Measurements from ENCODE around the gene MAST4.
A peak's percentile ranks its signal among the peaks of the same experiment; 100 is the strongest.

MAST4 gene

GRCh38 chr5:66976108-66976507 lies 379.9 kb downstream of the MAST4 start:
- H3K27ac ChIP-seq, result no peak overlapping the region
- no peak for DNase-seq (ENCODE audit: low read depth, low spot score)

GRCh38 chr5:66979738-66980137 lies 383.5 kb downstream of the MAST4 start:
- H3K27ac ChIP-seq, result no peak overlapping the region
- DNase-seq (ENCODE audit: low read depth, low spot score), result no peak

- no peak for DNase-seq (ENCODE audit: low read depth, low spot score)
- H3K27ac ChIP-seq, result no peak overlapping the region
Observed at GRCh38 chr5:66981266-66982055, 385.3 kb downstream of the MAST4 start.

GRCh38 chr5:66982056-66982387 lies 385.8 kb downstream of the MAST4 start:
- DNase-seq (ENCODE audit: low read depth, low spot score), result no peak
- H3K27ac ChIP-seq, result no peak overlapping the region

- no peak for DNase-seq (ENCODE audit: low read depth, low spot score)
- H3K27ac ChIP-seq, result no peak overlapping the region
Observed at GRCh38 chr5:66982470-66982869, 386.3 kb downstream of the MAST4 start.

- DNase-seq (ENCODE audit: low read depth, low spot score), result no peak
- H3K27ac ChIP-seq, result no peak overlapping the region
Observed at GRCh38 chr5:66985417-66985816, 389.2 kb downstream of the MAST4 start.

- no peak for DNase-seq (ENCODE audit: low read depth, low spot score)
Observed at GRCh38 chr5:66986009-66986408, 389.8 kb downstream of the MAST4 start.

GRCh38 chr5:66986534-66986933 lies 390.3 kb downstream of the MAST4 start:
- no peak overlapping the region for H3K27ac ChIP-seq
- DNase-seq (ENCODE audit: low read depth, low spot score), result no peak

More at GRCh38 chr5:66986009-66986408, 389.8 kb downstream of the MAST4 start:
- no peak overlapping the region for H3K27ac ChIP-seq

- no peak overlapping the region for H3K27ac ChIP-seq
- DNase-seq (ENCODE audit: low read depth, low spot score), result no peak
Observed at GRCh38 chr5:66987126-66987525, 390.9 kb downstream of the MAST4 start.

GRCh38 chr5:66987540-66987939 lies 391.3 kb downstream of the MAST4 start:
- DNase-seq (ENCODE audit: low read depth, low spot score), result no peak
- H3K27ac ChIP-seq, result no peak overlapping the region

- H3K27ac ChIP-seq, result peak overlapping the region; percentile 57
- no peak for DNase-seq (ENCODE audit: low read depth, low spot score)
Observed at GRCh38 chr5:66987949-66988838, 392.0 kb downstream of the MAST4 start.

- peak; percentile 57 for DNase-seq (ENCODE audit: low read depth, low spot score)
- peak overlapping the region; percentile 57 for H3K27ac ChIP-seq
Observed at GRCh38 chr5:66989286-66989685, 393.1 kb downstream of the MAST4 start.

GRCh38 chr5:66989781-66990180 lies 393.6 kb downstream of the MAST4 start:
- DNase-seq (ENCODE audit: low read depth, low spot score), result no peak
- peak overlapping the region; percentile 57 for H3K27ac ChIP-seq

GRCh38 chr5:66991746-66992145 lies 395.6 kb downstream of the MAST4 start:
- peak overlapping the region; percentile 24 for H3K27ac ChIP-seq
- no peak for DNase-seq (ENCODE audit: low read depth, low spot score)

GRCh38 chr5:66992547-66992946 lies 396.4 kb downstream of the MAST4 start:
- DNase-seq (ENCODE audit: low read depth, low spot score), result no peak

GRCh38 chr5:66993448-66993847 lies 397.3 kb downstream of the MAST4 start:
- DNase-seq (ENCODE audit: low read depth, low spot score), result no peak
- H3K27ac ChIP-seq, result peak overlapping the region; percentile 24

More at GRCh38 chr5:66992547-66992946, 396.4 kb downstream of the MAST4 start:
- H3K27ac ChIP-seq, result peak overlapping the region; percentile 24

- H3K27ac ChIP-seq, result peak overlapping the region; percentile 24
- DNase-seq (ENCODE audit: low read depth, low spot score), result no peak
Observed at GRCh38 chr5:66993882-66994281, 397.7 kb downstream of the MAST4 start.

GRCh38 chr5:66994790-66995189 lies 398.6 kb downstream of the MAST4 start:
- DNase-seq (ENCODE audit: low read depth, low spot score), result no peak
- H3K27ac ChIP-seq, result peak overlapping the region; percentile 24

GRCh38 chr5:67000794-67001475 lies 404.7 kb downstream of the MAST4 start:
- peak overlapping the region; percentile 72 for H3K27ac ChIP-seq
- peak; percentile 71 for DNase-seq (ENCODE audit: low read depth, low spot score)

- peak overlapping the region; percentile 100 for H3K27ac ChIP-seq
Observed at GRCh38 chr5:67002832-67003684, 406.9 kb downstream of the MAST4 start.

More at GRCh38 chr5:67002832-67003684, 406.9 kb downstream of the MAST4 start:
- no peak for DNase-seq (ENCODE audit: low read depth, low spot score)
